NCI-H2196 treated with DMSO at 0.1 percent for 48 hours (cell line): ENCODE results near the gene SNX32.

ENCODE experiments used
- DNase-seq: peaks from one replicate; lab custom pipeline; 2025; ENCODE audit not compliant: unreplicated experiment; lab: John Stamatoyannopoulos, UW

The SNX32 gene

GRCh38 chr11:65833297-65834030 is at the start of gene SNX32:
Gene SNX32 (plus strand): TSS chr11:65833963. CDS start chr11:65834066, 103 bp downstream.
- DNase-seq, result peak; percentile 77

- DNase-seq, result no peak
Observed at GRCh38 chr11:65785319-65786007, 48.3 kb upstream of the SNX32 start.

- DNase-seq, result no peak
Observed at GRCh38 chr11:65786008-65786785, 47.6 kb upstream of the SNX32 start.

GRCh38 chr11:65786786-65787636 is 46.8 kb upstream of the SNX32 start, which contains the start of gene OVOL1:
Gene OVOL1 (plus strand): TSS chr11:65787063. CDS start chr11:65787374, 311 bp downstream.
- peak; percentile 36 for DNase-seq

GRCh38 chr11:65787649-65788622 is 45.8 kb upstream of the SNX32 start:
- DNase-seq, result no peak

- no peak for DNase-seq
Observed at GRCh38 chr11:65788821-65789220, 44.9 kb upstream of the SNX32 start.

GRCh38 chr11:65789230-65790103 is 44.3 kb upstream of the SNX32 start:
- DNase-seq, result no peak

- no peak for DNase-seq
Observed at GRCh38 chr11:65790104-65790901, 43.5 kb upstream of the SNX32 start.

- DNase-seq, result no peak
Observed at GRCh38 chr11:65790902-65791650, 42.7 kb upstream of the SNX32 start.

- DNase-seq, result no peak
Observed at GRCh38 chr11:65791719-65792213, 42.0 kb upstream of the SNX32 start.

- DNase-seq, result no peak
Observed at GRCh38 chr11:65792456-65792855, 41.3 kb upstream of the SNX32 start.

- peak; percentile 80 for DNase-seq
Observed at GRCh38 chr11:65793144-65793581, 40.6 kb upstream of the SNX32 start.

GRCh38 chr11:65793625-65794400 is 40.0 kb upstream of the SNX32 start:
- peak; percentile 8 for DNase-seq

- DNase-seq, result no peak
Observed at GRCh38 chr11:65794570-65795510, 38.9 kb upstream of the SNX32 start.
